HEK293 (cell line): ENCODE measurements around the gene CADM1.

Experiments
- CTCF ChIA-PET: fragments of 350-600 bp; formaldehyde crosslinking; extraction: SDS; loops from one replicate; lab custom pipeline; 2021; ENCODE audit warnings: antibody characterized with exemption; lab: Yijun Ruan, JAX
- POLR2A ChIA-PET: fragments of 300-600 bp; formaldehyde crosslinking; extraction: SDS; loops from one replicate; lab custom pipeline; 2020; ENCODE audit warnings: antibody characterized with exemption, inconsistent platforms; lab: Yijun Ruan, JAX
- H3K27ac ChIP-seq: fragments of 200-500 bp; sonication (Bioruptor generic); 2 replicates; pipeline ENCODE4 v1.5.1; 2014; ENCODE audit warnings: low read depth, low read length, control low read depth, inconsistent platforms; ENCODE audit errors: extremely low read depth
- H3K36me3 ChIP-seq, 2 experiments: fragments of 200-500 bp in 1 of 2; sonication (Bioruptor generic) in 1 of 2; 1 replicate in 1 of 2; 2 replicates in 1 of 2; pipeline ENCODE4 v1.5.1; 2014 to 2017; ENCODE audit warnings: inconsistent platforms in 2 of 2, low read length in 2 of 2; ENCODE audit not compliant: control insufficient read depth in 2 of 2, insufficient read depth in 1 of 2
- H3K4me1 ChIP-seq: fragments of 200-500 bp; sonication (Bioruptor generic); 2 replicates; pipeline ENCODE4 v1.5.1; 2014; ENCODE audit warnings: mild to moderate bottlenecking, low read length, inconsistent platforms; ENCODE audit not compliant: control insufficient read depth, insufficient read depth
- H3K4me3 ChIP-seq: 2 replicates; pipeline ENCODE4 v1.5.1; 2011; ENCODE audit warnings: low read depth, mild to moderate bottlenecking, control low read depth, low read length, moderate library complexity
- H3K9me3 ChIP-seq: fragments of 200-500 bp; sonication (Bioruptor generic); 2 replicates; pipeline ENCODE4 v1.5.1; 2014; ENCODE audit warnings: low read depth, low read length, inconsistent platforms; ENCODE audit not compliant: control insufficient read depth, insufficient read depth
- FEZF1 ChIP-seq: fragments of 450-650 bp; formaldehyde crosslinking; IDR thresholded peaks from 2 replicates; pipeline ENCODE4 v1.5.1; 2016; ENCODE audit warnings: missing biosample characterization, missing genetic modification characterization
- GLI4 ChIP-seq: fragments of 450-650 bp; formaldehyde crosslinking; IDR thresholded peaks from 2 replicates; pipeline ENCODE4 v1.5.1; 2016; ENCODE audit warnings: missing biosample characterization, missing genetic modification characterization
- IKZF3 ChIP-seq: fragments of 450-650 bp; IDR thresholded peaks from 2 replicates; pipeline ENCODE4 v1.5.0; 2018; ENCODE audit warnings: missing biosample characterization, mild to moderate bottlenecking, missing genetic modification characterization, moderate library complexity
- KLF10 ChIP-seq: fragments of 450-650 bp; IDR thresholded peaks from 2 replicates; pipeline ENCODE4 v1.5.1; 2018; ENCODE audit warnings: missing biosample characterization, mild to moderate bottlenecking, missing genetic modification characterization
- MEIS1 ChIP-seq: sonication (generic); formaldehyde crosslinking; IDR thresholded peaks from 2 replicates; pipeline ENCODE4 v1.8.1; 2022; ENCODE audit warnings: missing genetic modification reagents, mild to moderate bottlenecking, borderline replicate concordance
- SCRT1 ChIP-seq: fragments of 450-650 bp; formaldehyde crosslinking; IDR thresholded peaks from 2 replicates; pipeline ENCODE4 v1.5.1; 2016; ENCODE audit warnings: missing biosample characterization, missing genetic modification characterization, borderline replicate concordance
- SCRT2 ChIP-seq: fragments of 450-650 bp; formaldehyde crosslinking; IDR thresholded peaks from 2 replicates; pipeline ENCODE4 v1.5.1; 2016; ENCODE audit warnings: missing biosample characterization, missing genetic modification characterization
- SP7 ChIP-seq: fragments of 450-650 bp; formaldehyde crosslinking; IDR thresholded peaks from 2 replicates; pipeline ENCODE4 v1.5.1; 2016; ENCODE audit warnings: missing biosample characterization, missing genetic modification characterization
- TCF7L2 ChIP-seq: IDR thresholded peaks from 2 replicates; pipeline ENCODE4 v1.6.1; 2011; ENCODE audit warnings: low read depth, mild to moderate bottlenecking, inconsistent platforms, low read length, moderate library complexity, borderline replicate concordance
- ZBTB8A ChIP-seq: fragments of 450-650 bp; formaldehyde crosslinking; IDR thresholded peaks from 2 replicates; pipeline ENCODE4 v1.5.1; 2016; ENCODE audit warnings: missing biosample characterization, missing genetic modification characterization
- ZNF140 ChIP-seq: fragments of 450-650 bp; formaldehyde crosslinking; IDR thresholded peaks from 2 replicates; pipeline ENCODE4 v1.5.1; 2016; ENCODE audit warnings: missing biosample characterization, missing genetic modification characterization
- ZNF2 ChIP-seq: fragments of 450-650 bp; formaldehyde crosslinking; IDR thresholded peaks from 2 replicates; pipeline ENCODE4 v1.5.1; 2016; ENCODE audit warnings: missing biosample characterization, missing genetic modification characterization
- ZNF202 ChIP-seq: fragments of 450-650 bp; formaldehyde crosslinking; IDR thresholded peaks from 2 replicates; pipeline ENCODE4 v1.5.1; 2016; ENCODE audit warnings: missing biosample characterization, missing genetic modification characterization, borderline replicate concordance
- ZNF239 ChIP-seq: fragments of 450-650 bp; formaldehyde crosslinking; IDR thresholded peaks from 2 replicates; pipeline ENCODE4 v1.5.1; 2016; ENCODE audit warnings: missing biosample characterization, missing genetic modification characterization
- ZNF324 ChIP-seq: fragments of 450-650 bp; formaldehyde crosslinking; IDR thresholded peaks from 2 replicates; pipeline ENCODE4 v1.5.1; 2016; ENCODE audit warnings: missing biosample characterization, missing genetic modification characterization
- ZNF366 ChIP-seq: fragments of 450-650 bp; formaldehyde crosslinking; conservative IDR thresholded peaks from 2 replicates; pipeline ENCODE4 v1.5.1; 2016; ENCODE audit warnings: missing biosample characterization, missing genetic modification characterization
- ZNF530 ChIP-seq: fragments of 450-650 bp; formaldehyde crosslinking; IDR thresholded peaks from 2 replicates; pipeline ENCODE4 v1.5.1; 2016; ENCODE audit warnings: low read depth, missing biosample characterization, missing genetic modification characterization
- ZNF621 ChIP-seq: fragments of 450-650 bp; formaldehyde crosslinking; IDR thresholded peaks from 2 replicates; pipeline ENCODE4 v1.5.1; 2017; ENCODE audit warnings: missing biosample characterization, missing genetic modification characterization
- ZNF660 ChIP-seq: fragments of 450-650 bp; IDR thresholded peaks from 2 replicates; pipeline ENCODE4 v1.5.1; 2018; ENCODE audit warnings: missing biosample characterization, mild to moderate bottlenecking, missing genetic modification characterization
- ZNF670 ChIP-seq: fragments of 450-650 bp; formaldehyde crosslinking; IDR thresholded peaks from 2 replicates; pipeline ENCODE4 v1.5.1; 2016; ENCODE audit warnings: missing biosample characterization, missing genetic modification characterization, low read depth
- ZNF76 ChIP-seq: fragments of 450-650 bp; formaldehyde crosslinking; IDR thresholded peaks from 2 replicates; pipeline ENCODE4; 2016; ENCODE audit warnings: low read depth, missing biosample characterization, missing genetic modification characterization, borderline replicate concordance
- ZNF792 ChIP-seq: fragments of 450-650 bp; formaldehyde crosslinking; IDR thresholded peaks from 2 replicates; pipeline ENCODE4 v1.5.1; 2016; ENCODE audit warnings: missing biosample characterization, missing genetic modification characterization
- ZNF843 ChIP-seq: fragments of 450-650 bp; formaldehyde crosslinking; IDR thresholded peaks from 2 replicates; pipeline ENCODE4 v1.5.1; 2016; ENCODE audit warnings: missing biosample characterization, missing genetic modification characterization
- TF ChIP-seq, protein P1 (sequence below): fragments of 450-650 bp; formaldehyde crosslinking; IDR thresholded peaks from 2 replicates; pipeline ENCODE4 v1.5.1; 2016; ENCODE audit warnings: missing biosample characterization, missing genetic modification characterization
- TF ChIP-seq, protein P2 (sequence below): fragments of 450-650 bp; formaldehyde crosslinking; IDR thresholded peaks from 2 replicates; pipeline ENCODE4 v1.5.1; 2016; ENCODE audit warnings: missing biosample characterization, missing genetic modification characterization, borderline replicate concordance
- TF ChIP-seq, protein P3 (sequence below): fragments of 450-650 bp; formaldehyde crosslinking; IDR thresholded peaks from 2 replicates; pipeline ENCODE4 v1.5.1; 2016; ENCODE audit warnings: missing biosample characterization, missing genetic modification characterization
- TF ChIP-seq, protein P4 (sequence below): fragments of 450-650 bp; formaldehyde crosslinking; IDR thresholded peaks from 2 replicates; pipeline ENCODE4 v1.5.1; 2016; ENCODE audit warnings: missing biosample characterization, missing genetic modification characterization, borderline replicate concordance

CADM1 gene

DNA sequence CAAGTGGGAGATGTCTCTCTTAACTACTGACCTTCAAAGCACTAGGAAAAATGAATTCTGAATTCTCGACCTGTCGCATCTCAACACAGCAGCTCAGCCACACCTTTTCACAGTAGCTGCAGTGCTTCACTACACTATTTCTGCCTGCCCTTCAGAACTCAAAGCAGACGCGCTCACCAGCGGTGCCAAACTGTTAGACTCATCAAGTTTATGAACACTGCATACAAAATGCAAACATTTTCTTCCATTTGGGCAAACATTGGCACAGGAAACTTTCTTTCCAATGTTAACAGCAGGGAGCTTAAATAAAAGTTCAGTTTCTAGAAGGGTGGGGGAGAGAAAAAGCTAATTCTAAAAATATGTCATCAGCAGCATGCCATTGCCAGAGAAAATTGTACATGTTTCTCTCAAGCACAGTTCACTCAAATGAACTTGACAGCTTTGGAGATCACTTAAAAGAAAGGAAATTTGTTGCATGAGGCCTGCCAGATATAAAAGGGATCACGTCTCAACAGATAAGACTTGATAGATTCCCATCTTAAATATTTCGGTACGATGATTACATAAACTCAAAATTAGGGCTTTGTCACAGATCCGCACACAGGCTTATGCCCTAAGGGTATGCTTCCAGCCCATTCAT lies 82.7 kb downstream of the CADM1 start (continued):
- TF ChIP-seq ZNF140 (tag by site-specific recombination) (no peak), ZNF202 (no peak), ZNF324 (tag by site-specific recombination) (no peak), SCRT2 (peak; percentile 86), ZNF530 (no peak), TCF7L2 (peak; percentile 62; the same call in 1 of the 2 replicates), SP7 (tag by site-specific recombination) (peak; percentile 88), IKZF3 (tag by site-specific recombination) (peak; percentile 19; the same call in 1 of the 2 replicates), SCRT1 (tag by site-specific recombination) (no peak; the same call in 1 of the 2 replicates), MEIS1 (CRISPR knock-in tag) (no peak), GLI4 (no peak), ZNF843 (no peak), ZNF2 (no peak), FEZF1 (tag by site-specific recombination) (0 out of 2 replicates have a peak, but pooled peaks have one; percentile 17), ZNF239 (tag by site-specific recombination) (no peak), ZNF76 (tag by site-specific recombination) (no peak), ZNF792 (tag by site-specific recombination) (peak; percentile 75; the same call in 1 of the 2 replicates), ZBTB8A (tag by site-specific recombination) (peak; percentile 37; the same call in 1 of the 2 replicates), KLF10 (tag by site-specific recombination) (no peak), ZNF366 (tag by site-specific recombination) (peak; percentile 46), ZNF660 (tag by site-specific recombination) (0 out of 2 replicates have a peak, but pooled peaks have one; percentile 37)
- TF ChIP-seq, protein P1, sequence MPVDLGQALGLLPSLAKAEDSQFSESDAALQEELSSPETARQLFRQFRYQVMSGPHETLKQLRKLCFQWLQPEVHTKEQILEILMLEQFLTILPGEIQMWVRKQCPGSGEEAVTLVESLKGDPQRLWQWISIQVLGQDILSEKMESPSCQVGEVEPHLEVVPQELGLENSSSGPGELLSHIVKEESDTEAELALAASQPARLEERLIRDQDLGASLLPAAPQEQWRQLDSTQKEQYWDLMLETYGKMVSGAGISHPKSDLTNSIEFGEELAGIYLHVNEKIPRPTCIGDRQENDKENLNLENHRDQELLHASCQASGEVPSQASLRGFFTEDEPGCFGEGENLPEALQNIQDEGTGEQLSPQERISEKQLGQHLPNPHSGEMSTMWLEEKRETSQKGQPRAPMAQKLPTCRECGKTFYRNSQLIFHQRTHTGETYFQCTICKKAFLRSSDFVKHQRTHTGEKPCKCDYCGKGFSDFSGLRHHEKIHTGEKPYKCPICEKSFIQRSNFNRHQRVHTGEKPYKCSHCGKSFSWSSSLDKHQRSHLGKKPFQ (tag by site-specific recombination), result no peak
- TF ChIP-seq, protein P2, sequence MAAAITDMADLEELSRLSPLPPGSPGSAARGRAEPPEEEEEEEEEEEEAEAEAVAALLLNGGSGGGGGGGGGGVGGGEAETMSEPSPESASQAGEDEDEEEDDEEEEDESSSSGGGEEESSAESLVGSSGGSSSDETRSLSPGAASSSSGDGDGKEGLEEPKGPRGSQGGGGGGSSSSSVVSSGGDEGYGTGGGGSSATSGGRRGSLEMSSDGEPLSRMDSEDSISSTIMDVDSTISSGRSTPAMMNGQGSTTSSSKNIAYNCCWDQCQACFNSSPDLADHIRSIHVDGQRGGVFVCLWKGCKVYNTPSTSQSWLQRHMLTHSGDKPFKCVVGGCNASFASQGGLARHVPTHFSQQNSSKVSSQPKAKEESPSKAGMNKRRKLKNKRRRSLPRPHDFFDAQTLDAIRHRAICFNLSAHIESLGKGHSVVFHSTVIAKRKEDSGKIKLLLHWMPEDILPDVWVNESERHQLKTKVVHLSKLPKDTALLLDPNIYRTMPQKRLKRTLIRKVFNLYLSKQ (tag by site-specific recombination), result no peak

DNA sequence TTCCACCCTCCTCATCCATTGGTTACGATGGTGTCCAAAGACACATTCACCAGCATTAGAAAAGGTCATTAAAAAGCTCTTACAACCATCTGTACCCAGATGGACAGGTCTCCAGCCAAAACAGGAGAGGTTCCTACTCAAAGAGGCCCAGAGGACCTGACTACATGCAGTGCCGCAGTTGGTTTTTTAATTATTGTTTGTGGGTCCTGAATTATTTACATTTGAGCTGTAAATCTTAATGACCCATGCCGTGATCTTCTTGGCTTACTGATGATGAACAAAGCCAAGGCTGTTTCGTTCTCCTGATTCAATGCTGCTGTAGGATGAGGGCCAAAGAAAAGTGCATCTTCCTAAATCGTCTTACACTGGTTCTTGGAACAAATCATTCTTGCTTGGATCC lies 83.7 kb downstream of the CADM1 start:
- H3K4me3 ChIP-seq, result no peak overlapping the region
- H3K27ac ChIP-seq, result no peak overlapping the region
- no peaks in the 10 kb centered on the region for H3K36me3 ChIP-seq
- H3K4me1 ChIP-seq, result peaks cover 16% of the 10 kb centered on the region
- no peaks in the 10 kb centered on the region for H3K9me3 ChIP-seq
- ChIA-PET CTCF (interaction anchor here (1.1 to 1.7 kb wide), 2 partner anchors 10 to 161 kb away, joined by 4 to 5 read pairs; no protein-coding TSS in a partner anchor), POLR2A (no interaction called here)
- TF ChIP-seq, protein P3, sequence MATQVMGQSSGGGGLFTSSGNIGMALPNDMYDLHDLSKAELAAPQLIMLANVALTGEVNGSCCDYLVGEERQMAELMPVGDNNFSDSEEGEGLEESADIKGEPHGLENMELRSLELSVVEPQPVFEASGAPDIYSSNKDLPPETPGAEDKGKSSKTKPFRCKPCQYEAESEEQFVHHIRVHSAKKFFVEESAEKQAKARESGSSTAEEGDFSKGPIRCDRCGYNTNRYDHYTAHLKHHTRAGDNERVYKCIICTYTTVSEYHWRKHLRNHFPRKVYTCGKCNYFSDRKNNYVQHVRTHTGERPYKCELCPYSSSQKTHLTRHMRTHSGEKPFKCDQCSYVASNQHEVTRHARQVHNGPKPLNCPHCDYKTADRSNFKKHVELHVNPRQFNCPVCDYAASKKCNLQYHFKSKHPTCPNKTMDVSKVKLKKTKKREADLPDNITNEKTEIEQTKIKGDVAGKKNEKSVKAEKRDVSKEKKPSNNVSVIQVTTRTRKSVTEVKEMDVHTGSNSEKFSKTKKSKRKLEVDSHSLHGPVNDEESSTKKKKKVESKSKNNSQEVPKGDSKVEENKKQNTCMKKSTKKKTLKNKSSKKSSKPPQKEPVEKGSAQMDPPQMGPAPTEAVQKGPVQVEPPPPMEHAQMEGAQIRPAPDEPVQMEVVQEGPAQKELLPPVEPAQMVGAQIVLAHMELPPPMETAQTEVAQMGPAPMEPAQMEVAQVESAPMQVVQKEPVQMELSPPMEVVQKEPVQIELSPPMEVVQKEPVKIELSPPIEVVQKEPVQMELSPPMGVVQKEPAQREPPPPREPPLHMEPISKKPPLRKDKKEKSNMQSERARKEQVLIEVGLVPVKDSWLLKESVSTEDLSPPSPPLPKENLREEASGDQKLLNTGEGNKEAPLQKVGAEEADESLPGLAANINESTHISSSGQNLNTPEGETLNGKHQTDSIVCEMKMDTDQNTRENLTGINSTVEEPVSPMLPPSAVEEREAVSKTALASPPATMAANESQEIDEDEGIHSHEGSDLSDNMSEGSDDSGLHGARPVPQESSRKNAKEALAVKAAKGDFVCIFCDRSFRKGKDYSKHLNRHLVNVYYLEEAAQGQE (tag by site-specific recombination), result no peak
- TF ChIP-seq ZNF670 (tag by site-specific recombination) (no peak), ZNF621 (tag by site-specific recombination) (no peak)
- TF ChIP-seq, protein P4, sequence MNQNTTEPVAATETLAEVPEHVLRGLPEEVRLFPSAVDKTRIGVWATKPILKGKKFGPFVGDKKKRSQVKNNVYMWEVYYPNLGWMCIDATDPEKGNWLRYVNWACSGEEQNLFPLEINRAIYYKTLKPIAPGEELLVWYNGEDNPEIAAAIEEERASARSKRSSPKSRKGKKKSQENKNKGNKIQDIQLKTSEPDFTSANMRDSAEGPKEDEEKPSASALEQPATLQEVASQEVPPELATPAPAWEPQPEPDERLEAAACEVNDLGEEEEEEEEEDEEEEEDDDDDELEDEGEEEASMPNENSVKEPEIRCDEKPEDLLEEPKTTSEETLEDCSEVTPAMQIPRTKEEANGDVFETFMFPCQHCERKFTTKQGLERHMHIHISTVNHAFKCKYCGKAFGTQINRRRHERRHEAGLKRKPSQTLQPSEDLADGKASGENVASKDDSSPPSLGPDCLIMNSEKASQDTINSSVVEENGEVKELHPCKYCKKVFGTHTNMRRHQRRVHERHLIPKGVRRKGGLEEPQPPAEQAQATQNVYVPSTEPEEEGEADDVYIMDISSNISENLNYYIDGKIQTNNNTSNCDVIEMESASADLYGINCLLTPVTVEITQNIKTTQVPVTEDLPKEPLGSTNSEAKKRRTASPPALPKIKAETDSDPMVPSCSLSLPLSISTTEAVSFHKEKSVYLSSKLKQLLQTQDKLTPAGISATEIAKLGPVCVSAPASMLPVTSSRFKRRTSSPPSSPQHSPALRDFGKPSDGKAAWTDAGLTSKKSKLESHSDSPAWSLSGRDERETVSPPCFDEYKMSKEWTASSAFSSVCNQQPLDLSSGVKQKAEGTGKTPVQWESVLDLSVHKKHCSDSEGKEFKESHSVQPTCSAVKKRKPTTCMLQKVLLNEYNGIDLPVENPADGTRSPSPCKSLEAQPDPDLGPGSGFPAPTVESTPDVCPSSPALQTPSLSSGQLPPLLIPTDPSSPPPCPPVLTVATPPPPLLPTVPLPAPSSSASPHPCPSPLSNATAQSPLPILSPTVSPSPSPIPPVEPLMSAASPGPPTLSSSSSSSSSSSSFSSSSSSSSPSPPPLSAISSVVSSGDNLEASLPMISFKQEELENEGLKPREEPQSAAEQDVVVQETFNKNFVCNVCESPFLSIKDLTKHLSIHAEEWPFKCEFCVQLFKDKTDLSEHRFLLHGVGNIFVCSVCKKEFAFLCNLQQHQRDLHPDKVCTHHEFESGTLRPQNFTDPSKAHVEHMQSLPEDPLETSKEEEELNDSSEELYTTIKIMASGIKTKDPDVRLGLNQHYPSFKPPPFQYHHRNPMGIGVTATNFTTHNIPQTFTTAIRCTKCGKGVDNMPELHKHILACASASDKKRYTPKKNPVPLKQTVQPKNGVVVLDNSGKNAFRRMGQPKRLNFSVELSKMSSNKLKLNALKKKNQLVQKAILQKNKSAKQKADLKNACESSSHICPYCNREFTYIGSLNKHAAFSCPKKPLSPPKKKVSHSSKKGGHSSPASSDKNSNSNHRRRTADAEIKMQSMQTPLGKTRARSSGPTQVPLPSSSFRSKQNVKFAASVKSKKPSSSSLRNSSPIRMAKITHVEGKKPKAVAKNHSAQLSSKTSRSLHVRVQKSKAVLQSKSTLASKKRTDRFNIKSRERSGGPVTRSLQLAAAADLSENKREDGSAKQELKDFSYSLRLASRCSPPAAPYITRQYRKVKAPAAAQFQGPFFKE (tag by site-specific recombination), result no peak
